Measurements from ENCODE around the gene OLR1.

OLR1 gene

DNA sequence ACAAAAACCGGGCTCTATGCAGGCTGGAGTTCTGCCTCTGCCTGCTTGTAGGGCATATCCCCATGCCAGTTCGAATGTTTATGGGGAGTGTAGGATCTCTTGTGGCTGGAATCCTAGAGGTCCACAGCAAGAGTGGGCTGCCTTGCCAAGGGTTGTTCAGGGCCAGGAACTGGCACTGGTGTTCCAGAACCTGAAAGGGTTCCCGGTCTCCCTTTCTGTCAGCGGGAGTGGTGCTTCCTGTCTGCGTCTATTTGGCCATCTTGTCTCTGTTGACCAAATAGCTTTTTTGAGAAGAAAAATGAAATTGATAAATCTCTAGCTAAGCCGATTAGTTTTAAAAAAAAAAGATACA, 17.8 kb downstream of the OLR1 start:
- no peak for DNase-seq (ENCODE audit: low read depth in 1 of 2, low spot score in 1 of 2)

DNA sequence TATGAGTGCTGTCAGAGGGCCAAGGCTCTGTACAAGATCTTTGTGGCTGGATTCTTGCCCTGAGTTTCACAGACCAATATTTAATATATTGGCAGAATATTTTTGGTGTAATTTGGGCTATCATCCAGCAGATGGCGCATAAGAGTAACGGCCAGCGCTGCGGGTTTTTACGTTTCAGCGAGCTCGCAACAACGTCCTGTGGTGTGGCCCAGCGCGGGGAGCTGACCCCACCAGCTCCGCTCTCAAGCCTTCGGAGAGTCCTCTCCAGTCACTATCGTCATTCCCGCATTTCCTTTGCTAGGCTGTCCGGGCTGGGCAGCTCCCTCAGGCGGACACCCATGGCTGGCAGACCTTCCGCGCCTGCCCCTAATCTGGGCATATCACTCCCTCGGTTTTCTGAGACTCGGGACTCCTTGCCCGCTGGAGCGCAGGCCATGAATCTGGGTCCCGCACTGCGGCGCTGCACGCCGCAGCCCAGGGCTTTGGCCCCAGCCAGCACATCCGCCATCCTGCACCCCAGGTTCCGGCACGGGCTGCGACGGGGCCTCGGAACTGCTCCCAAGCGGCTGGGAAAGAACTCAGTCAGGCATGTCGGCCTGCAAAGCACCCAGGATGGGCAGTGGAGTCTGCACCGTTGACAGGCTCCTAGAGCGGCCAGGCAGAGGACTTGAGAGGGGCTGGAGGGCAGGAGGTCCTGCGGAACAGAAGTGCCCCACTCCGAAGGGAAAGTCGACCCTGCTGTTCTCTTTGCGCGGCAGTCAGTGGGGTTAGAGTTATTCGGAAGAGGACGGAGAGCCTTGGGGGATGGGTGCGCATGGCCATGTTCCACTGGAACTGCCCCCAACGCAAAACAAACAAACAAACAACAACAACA, 18.4 kb downstream of the OLR1 start:
- peak; percentile 27 to 44 for DNase-seq (ENCODE audit: low read depth in 1 of 2, low spot score in 1 of 2)

DNA sequence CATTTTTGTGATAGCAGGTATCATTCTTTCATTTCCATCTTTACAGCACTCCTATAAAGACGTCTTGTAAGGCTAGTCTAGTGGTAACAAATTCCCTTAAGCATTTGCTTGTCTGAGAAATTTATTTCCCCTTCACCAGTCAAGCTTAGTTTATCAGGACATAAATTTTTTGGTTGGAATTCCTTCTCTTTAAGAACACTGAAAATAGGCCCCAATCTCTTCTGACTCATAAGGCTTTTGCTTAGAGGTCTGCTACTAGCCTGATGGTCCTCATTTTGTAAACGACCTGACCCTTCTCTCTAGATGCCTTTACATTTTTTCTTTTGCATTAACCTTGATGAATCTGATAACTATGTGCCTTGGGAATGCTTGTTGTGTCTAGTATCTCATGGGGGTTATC, 20.3 kb downstream of the OLR1 start:
- DNase-seq (ENCODE audit: low read depth in 1 of 2, low spot score in 1 of 2), result no peak

GRCh38 chr12:10147714-10148403, 24.1 kb downstream of the OLR1 start:
- no peak for DNase-seq (ENCODE audit: low read depth in 1 of 2, low spot score in 1 of 2)

GRCh38 chr12:10142976-10143589, 28.8 kb downstream of the OLR1 start:
- DNase-seq (ENCODE audit: low read depth in 1 of 2, low spot score in 1 of 2), result no peak

DNA sequence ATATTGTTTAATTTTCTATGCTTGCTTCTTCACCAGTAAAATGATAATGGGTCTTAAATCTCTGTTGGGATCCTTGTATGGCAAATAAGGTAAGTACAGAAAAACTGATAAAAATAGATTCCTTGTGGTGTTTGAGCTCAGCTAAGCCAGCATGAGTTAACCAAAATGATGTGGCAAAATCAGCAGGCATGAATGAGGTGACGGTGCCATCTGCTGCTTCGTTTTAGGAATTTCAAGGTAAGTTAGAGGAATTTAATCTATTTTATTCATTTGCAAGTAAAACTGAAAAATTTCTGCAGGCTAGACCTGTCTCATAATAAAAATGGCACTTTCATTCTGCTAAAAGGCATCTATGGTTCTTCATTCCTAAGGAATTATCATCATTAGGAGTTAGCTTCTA, 31.9 kb downstream of the OLR1 start:
- peak; percentile 10 to 46 for DNase-seq (ENCODE audit: low read depth in 1 of 2, low spot score in 1 of 2)

DNA sequence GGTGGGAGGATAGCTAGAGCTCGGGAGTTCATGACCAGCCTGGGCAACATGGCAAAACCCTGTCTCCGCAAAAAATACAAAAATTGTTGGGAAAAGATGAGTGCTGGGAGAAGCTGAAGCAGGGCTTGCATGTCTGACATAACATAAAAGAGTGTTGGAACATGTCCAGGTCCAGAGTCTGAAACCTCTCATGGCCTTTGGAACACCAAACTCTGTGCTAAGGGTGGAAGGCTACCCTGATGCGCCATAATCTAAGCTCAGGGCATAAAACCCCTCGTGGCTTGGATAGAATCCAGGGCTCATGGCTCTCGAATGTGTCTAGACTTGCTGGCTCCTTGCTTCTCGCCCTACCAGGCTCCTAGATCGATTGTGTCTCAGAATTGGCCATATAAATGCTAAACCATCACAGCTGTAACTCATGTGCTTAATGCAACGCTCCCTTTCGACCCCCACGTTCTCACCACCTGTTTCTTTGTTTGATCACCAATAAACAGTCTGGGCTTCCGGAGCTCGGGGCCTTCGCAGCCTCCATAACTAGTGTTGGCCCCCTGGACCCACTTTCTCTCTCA, 35.2 kb downstream of the OLR1 start:
- DNase-seq (ENCODE audit: low read depth in 1 of 2, low spot score in 1 of 2), result no peak

- no peak for DNase-seq (ENCODE audit: low read depth in 1 of 2, low spot score in 1 of 2)
Observed at GRCh38 chr12:10135126-10135525, 36.8 kb downstream of the OLR1 start.

GRCh38 chr12:10132850-10133370, 39.0 kb downstream of the OLR1 start:
- DNase-seq (ENCODE audit: low read depth in 1 of 2, low spot score in 1 of 2), result no peak

GRCh38 chr12:10131111-10131690, 40.7 kb downstream of the OLR1 start:
- no peak for DNase-seq (ENCODE audit: low read depth in 1 of 2, low spot score in 1 of 2)

- DNase-seq (ENCODE audit: low read depth in 1 of 2, low spot score in 1 of 2), result peak in 1 of 2 donors; percentile 4
Observed at GRCh38 chr12:10130042-10130441, 41.9 kb downstream of the OLR1 start, which contains the start of gene CLEC7A. Gene CLEC7A (minus strand): TSS chr12:10130199. CDS start chr12:10130082, 117 bp downstream.

- no peak for DNase-seq (ENCODE audit: low read depth in 1 of 2, low spot score in 1 of 2)
Observed at GRCh38 chr12:10128687-10129086, 43.2 kb downstream of the OLR1 start.

DNA sequence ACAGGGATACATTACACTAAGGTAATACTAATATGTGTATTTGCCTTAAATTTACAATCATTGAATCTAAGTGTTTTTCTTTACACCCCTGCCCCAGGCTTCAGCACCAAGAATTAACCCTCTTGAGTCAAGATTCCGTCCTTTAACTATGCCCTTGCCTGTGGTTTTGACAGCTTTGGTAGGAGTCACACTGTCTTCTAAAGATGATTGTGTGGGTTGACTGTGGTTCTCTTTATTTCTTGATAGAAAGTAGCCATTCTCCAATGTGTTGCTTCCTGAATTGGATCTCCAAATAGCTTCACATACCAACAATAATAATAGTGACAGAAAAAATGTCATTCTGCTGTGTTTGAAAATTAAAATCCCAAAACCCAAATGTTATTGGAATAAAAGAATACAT, 45.5 kb downstream of the OLR1 start:
- no peak for DNase-seq (ENCODE audit: low read depth in 1 of 2, low spot score in 1 of 2)

DNA sequence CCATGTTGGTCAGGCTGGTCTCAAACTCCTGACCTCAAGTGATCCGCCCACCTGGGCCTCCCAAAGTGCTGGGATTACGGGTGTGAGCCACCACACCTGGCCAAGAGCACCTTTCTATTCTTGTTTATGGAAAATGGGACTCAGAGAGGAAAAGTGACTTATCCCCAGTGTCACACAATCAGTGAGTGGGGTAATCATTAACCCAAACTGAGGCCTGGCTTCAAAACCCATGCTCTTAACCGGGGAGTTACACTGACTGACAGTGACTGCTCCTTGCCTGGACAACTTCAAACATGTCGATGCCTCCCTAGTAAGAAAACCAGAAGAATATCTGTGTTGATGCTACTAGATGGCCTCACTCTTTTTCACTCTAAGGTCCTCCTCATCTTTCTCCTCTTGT, 49.2 kb downstream of the OLR1 start:
- no peak for DNase-seq (ENCODE audit: low read depth in 1 of 2, low spot score in 1 of 2)

DNA sequence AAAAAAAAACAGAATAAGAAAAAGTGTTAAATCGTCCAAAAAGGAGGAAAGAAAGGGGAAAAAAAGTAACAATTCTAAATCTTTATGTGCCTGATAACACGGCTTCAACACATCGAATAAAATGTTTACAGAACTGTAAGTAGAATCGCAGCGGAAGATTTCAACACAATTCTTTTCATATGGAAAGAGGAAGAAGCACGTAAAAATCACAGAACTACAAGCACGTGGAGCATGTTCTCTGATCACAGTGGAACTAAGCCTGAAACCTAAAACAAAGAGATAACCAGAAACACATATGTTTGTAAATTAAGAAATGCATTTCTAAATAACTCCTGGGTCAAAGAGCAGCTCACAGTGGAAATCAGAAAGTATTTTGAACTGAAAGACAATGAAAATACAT, 50.7 kb downstream of the OLR1 start:
- DNase-seq (ENCODE audit: low read depth in 1 of 2, low spot score in 1 of 2), result no peak

- no peak for DNase-seq (ENCODE audit: low read depth in 1 of 2, low spot score in 1 of 2)
Observed at GRCh38 chr12:10119066-10119465, 52.9 kb downstream of the OLR1 start.

DNA sequence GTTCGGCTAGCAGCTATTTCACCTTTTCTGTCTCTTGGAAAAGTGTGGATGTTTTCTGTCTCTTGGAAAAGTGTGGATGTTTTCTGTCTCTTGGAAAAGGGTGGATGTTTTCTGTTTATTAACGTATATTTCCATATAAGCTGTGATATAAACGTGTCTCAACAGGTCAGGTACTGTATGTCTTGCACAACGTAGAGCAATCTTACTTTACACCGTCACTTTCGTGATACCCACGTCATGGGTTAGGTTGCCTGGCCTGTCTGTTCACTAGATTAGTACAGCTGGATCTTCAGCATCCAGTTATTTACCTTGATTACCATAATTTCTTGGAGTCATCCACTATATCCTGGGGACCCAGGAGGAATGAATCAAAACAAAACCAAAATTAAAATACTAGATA, 56.0 kb downstream of the OLR1 start:
- DNase-seq (ENCODE audit: low read depth in 1 of 2, low spot score in 1 of 2), result no peak

- no peak for DNase-seq (ENCODE audit: low read depth in 1 of 2, low spot score in 1 of 2)
Observed at GRCh38 chr12:10115311-10115710, 56.6 kb downstream of the OLR1 start.

- no peak for DNase-seq (ENCODE audit: low read depth in 1 of 2, low spot score in 1 of 2)
Observed at GRCh38 chr12:10113920-10114319, 58.0 kb downstream of the OLR1 start.

DNA sequence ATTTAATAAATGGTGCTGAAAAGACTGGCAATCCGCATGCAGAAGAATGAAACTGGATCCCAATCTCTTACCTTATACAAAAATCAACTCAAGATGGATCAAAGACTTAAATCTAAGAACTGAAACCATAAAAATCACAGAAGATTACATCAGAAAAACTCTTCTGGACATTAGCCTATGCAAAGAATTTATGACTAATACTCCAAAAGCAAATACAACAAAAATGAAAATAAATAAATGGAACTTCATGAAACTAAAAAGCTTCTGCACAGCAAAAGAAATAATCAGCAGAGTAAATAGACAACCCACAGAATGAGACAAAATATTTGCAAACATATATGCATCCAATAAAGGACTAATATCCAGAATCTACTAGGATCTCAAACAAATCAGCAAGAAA, 58.9 kb downstream of the OLR1 start:
- no peak for DNase-seq (ENCODE audit: low read depth in 1 of 2, low spot score in 1 of 2)

DNA sequence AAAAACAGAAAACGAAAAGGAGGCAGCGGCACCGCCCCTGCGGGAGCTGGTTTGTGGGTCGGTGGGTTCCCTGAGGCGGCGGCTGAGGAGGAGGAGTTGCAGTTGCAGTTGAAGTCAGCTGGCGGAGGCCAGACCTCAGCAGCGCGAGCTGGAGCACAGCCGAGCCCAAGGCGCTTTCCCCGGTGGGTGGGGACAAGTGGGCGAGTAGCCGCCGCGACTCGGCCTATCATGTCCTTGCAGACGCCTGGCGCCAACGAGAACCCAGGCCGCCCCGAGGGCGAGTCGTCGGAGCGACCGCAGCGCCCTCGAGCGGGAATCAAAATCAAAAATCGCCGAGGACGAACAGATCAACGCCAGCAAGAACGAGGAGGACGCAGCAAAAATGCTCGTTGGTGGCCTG, 60.5 kb downstream of the OLR1 start:
- DNase-seq (ENCODE audit: low read depth in 1 of 2, low spot score in 1 of 2), result no peak

All from activated CD4-positive, alpha-beta T cell treated with anti-CD3 and anti-CD28 coated beads, Interleukin-2, amount 50 U/mL, for 24 hours (primary cell).